EL (cell line): Measurements from ENCODE around the gene ALOXE3.

Source experiments
- DNase-seq: peaks from one replicate; pipeline ENCODE4 v3.0.0-alpha.2; 2016

Gene ALOXE3

DNA sequence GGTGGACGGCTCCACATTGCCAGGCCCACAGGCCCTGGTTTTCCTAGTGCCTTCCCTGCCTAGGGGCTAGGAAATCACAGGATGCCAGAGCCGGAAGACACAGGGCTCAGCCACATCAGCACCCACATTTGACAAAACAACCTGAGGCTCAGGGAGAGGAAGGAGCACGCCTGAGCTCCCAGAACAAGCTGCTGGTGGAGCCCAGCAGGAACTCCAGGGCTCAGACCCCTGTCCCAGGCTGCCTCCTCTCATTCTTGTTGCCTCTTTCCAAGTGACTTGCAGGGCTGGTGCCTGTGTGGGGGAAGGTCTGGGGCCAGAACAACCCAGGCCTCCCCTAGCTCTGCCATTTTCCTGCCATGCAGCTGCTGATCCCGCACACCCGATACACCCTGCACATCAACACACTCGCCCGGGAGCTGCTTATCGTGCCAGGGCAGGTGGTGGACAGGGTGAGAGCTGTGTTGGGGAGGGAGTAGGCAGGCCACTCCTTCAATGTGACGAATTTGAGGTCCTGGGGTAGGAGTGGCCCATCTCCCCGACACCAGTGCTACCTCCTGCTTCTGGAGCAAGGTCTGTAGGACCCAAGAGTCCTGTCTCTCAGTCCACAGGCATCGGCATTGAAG, 71.9 kb downstream of the ALOXE3 start:
- no peak for DNase-seq
